GM12891 (cell line): ENCODE measurements around the gene SRSF4.
"Not testable (repeated sequence)": the region's sequence is repeated elsewhere in the genome, so short reads cannot be mapped to it uniquely, and the experiment has no call there.

Experiments used
- PAX5 ChIP-seq: IDR thresholded peaks from 2 replicates; pipeline ENCODE4 v1.6.1; 2011; ENCODE audit warnings: low read length, moderate library complexity, mild to moderate bottlenecking; ENCODE audit not compliant: insufficient read depth, severe bottlenecking
- POLR2A ChIP-seq: IDR thresholded peaks from 2 replicates; pipeline ENCODE4 v1.6.1; 2011; ENCODE audit warnings: low read depth, low read length, control low read depth
- POLR2AphosphoS5 ChIP-seq: IDR thresholded peaks from 2 replicates; pipeline ENCODE4 v1.6.1; 2011; ENCODE audit warnings: low read depth, low read length, control low read depth
- POU2F2 ChIP-seq: IDR thresholded peaks from 2 replicates; pipeline ENCODE4 v1.6.1; 2011; ENCODE audit warnings: low read depth, mild to moderate bottlenecking, control low read depth, low read length, moderate library complexity
- SPI1 ChIP-seq: IDR thresholded peaks from 2 replicates; pipeline ENCODE4 v1.6.1; 2011; ENCODE audit warnings: low read depth, low read length, control low read depth
- TAF1 ChIP-seq: IDR thresholded peaks from 2 replicates; pipeline ENCODE4 v1.6.1; 2011; ENCODE audit warnings: low read depth, low read length, control low read depth

GRCh38 chr1:29222260-29222659 is 40.6 kb upstream of the SRSF4 start:
- not testable (repeated sequence) for TF ChIP-seq POLR2A, POU2F2, POLR2AphosphoS5, TAF1, PAX5, SPI1
